ENCODE measurements around the gene PAX2.

DNA sequence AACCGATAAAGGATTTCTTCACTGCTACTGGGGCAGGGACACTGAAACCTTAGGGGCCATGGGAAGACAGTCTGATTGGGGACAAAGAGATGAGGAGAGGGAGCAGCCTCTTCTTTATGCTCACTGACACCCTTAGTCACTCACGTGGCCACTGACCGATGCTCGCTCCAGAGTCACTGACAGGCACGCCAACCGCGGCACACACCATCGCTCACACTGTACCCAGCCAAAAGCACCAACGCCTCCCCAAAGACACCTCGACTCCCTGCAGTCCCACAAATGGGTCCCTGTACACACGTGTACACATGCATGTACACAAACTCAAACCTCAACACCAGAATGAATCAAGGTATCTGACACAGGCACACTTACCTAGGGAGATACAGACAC is 132.1 kb downstream of the PAX2 start:
- TF ChIP-seq CTCF (IDR thresholded peaks at IDR 0.05; ENCODE audit: low read length) (no peak), EZH2 (optimal IDR thresholded peaks at IDR 0.05; ENCODE audit: low read depth, low read length) (no peak), EZH2phosphoT487 (IDR thresholded peaks at IDR 0.05; ENCODE audit: low read length) (no peak)
